ENCODE results near the gene DDX1. TPM values are rescaled to one million over a fixed set of nuclear protein-coding genes. Genes with fewer than 3 reads are reported as not detected.

DDX1 gene
- total RNA-seq, 1 donor from 2014 or later: 105 TPM

DNA sequence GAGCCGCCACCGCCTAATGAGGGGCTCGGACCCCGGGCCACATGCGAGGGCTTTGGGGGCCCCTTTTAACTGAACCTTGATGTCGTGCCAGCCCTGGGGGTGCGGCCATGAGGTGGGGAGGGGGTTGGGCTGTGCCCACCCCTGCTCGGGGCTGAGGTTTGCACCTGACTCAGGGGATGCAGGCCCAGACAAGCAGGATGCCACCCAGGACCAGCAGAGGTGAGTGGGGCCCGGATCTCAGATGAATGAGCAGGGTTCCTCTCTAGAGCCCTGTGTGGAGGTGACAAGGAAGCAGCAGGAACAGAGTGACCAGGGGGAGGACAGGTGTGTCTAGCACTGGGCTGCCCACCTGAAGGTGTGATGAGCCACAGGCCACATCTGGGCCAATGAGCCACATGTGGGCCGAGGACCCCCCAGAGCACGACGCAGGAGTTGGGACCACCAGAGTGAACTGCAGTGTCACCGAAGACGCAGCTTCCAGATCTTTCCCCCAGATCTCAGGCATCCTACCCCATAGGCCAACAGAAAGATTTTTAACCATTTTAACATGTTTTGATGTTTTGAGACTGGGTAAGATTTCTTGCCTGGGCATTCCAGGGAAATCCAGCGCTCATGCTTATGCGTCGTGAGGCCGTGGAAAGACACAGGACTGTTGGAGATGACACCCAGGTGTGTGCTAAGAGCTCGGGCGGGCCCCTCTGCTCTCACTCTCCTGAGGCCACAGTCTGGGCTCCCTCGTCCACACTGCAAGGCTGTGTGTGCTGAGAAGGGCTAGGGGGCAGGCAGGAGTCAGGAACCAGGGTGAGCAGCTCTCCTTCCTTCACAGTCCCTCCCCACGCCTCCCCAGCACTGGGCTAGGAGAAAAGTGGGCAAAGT lies 73.6 kb downstream of the DDX1 start:
- Histone ChIP-seq H3K36me3 (ENCODE audit: control insufficient read depth in 3 of 3, insufficient read depth in 3 of 3, low read length in 3 of 3) (no peaks in the 10 kb centered on the region), H3K27ac (ENCODE audit: low read depth, low read length) (no peak overlapping the region), H3K4me1 (ENCODE audit: control insufficient read depth in 3 of 3, insufficient read depth in 3 of 3, low read length in 3 of 3) (no peaks in the 10 kb centered on the region), H3K9me3 (ENCODE audit: control insufficient read depth in 3 of 3, low read length in 3 of 3) (no peaks in the 10 kb centered on the region), H3K4me3 (ENCODE audit: low read length in 3 of 3) (no peak overlapping the region), H3K9ac (ENCODE audit: low read depth in 1 of 3, low read length in 3 of 3) (no peak overlapping the region), H3K27me3 (ENCODE audit: control insufficient read depth in 3 of 3, insufficient read depth in 3 of 3, low read length in 3 of 3) (peaks cover 0 to 5% (median 0%) of the 10 kb centered on the region in 3 donors)

DNA sequence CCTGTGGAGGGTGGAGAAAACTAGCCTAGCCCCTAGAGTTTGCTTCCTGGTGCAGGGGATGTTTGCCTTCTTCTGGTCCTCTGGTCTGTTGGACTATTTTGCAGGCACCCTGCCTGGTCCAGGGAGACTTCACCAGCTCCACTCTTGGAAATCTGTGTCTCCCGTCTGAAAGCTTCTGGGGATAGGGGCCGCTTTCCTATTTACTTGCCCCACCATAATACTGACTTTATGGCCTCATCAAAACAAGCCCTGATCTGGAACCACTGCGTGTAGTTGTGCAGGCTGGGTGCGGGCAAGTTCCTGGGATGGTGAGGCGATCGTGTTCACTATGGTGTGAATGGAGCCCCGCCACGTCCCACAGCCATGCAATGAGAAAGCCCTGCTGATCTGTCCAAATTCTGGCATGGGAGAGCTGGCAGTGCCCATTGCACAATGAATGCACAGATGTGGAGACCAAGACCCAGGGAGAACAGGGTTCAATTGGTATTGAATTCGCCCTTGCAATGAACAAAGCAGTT lies 74.3 kb downstream of the DDX1 start:
- Histone ChIP-seq H3K4me1 (ENCODE audit: control insufficient read depth in 3 of 3, insufficient read depth in 3 of 3, low read length in 3 of 3) (no peaks in the 10 kb centered on the region), H3K4me3 (ENCODE audit: low read length in 3 of 3) (no peak overlapping the region), H3K36me3 (ENCODE audit: control insufficient read depth in 3 of 3, insufficient read depth in 3 of 3, low read length in 3 of 3) (no peaks in the 10 kb centered on the region)

DNA sequence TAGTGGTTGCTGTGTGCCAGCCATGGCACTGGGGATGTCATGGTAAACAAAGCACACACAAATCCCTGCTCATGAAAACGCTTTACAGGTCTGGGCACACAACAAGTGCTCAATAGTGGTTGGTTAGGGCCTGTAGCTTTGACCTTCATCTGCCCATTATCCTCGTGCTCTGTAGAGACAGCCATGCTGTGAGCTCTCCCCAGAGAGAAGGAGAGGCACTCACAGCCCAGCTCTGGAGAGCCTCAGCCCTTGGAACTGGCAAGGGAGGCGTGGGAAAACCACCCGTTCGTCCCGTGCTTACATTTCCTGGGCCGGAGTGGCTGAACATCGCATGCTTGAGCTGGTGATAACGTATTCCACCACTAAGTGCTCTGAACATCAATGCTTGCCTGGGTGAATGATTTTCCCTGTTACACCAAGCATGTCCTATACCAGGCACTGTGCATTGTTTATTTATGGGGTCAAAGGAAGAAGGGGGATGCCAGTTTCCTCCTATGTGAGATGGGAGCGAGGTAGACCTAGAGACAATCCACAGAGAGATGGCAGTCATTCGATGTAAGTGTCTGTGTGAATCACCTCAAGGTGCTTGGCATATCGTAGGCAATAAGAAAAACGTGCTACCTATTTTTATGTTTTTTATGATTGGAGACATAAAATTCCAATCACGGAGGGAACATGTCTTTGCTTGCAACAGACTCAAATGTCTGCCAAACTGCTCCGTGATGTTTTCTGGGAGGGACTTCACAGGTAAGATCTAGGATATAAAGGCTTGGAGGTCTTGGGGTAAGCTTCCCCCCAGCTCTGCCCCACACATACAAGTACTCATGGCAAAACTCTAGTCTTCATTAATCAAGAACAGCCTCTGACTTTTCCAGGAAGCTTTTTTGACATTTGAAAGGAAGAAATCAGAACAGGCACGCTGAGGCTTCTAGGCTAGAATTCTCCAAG lies 75.5 kb downstream of the DDX1 start:
- H3K27me3 ChIP-seq (ENCODE audit: control insufficient read depth in 3 of 3, insufficient read depth in 3 of 3, low read length in 3 of 3): peaks cover 0 to 5% (median 0%) of the 10 kb centered on the region in 3 donors
- H3K27ac ChIP-seq (ENCODE audit: low read depth, low read length): no peak overlapping the region
- H3K36me3 ChIP-seq (ENCODE audit: control insufficient read depth in 3 of 3, insufficient read depth in 3 of 3, low read length in 3 of 3): no peaks in the 10 kb centered on the region
- no peak overlapping the region for H3K4me3 ChIP-seq (ENCODE audit: low read length in 3 of 3)
- no peaks in the 10 kb centered on the region for H3K4me1 ChIP-seq (ENCODE audit: control insufficient read depth in 3 of 3, insufficient read depth in 3 of 3, low read length in 3 of 3)
- no peak overlapping the region for H3K9ac ChIP-seq (ENCODE audit: low read depth in 1 of 3, low read length in 3 of 3)
- no peaks in the 10 kb centered on the region for H3K9me3 ChIP-seq (ENCODE audit: control insufficient read depth in 3 of 3, low read length in 3 of 3)

More for the DNA sequence above, 74.3 kb downstream of the DDX1 start:
- no peaks in the 10 kb centered on the region for H3K9me3 ChIP-seq (ENCODE audit: control insufficient read depth in 3 of 3, low read length in 3 of 3)
- no peak overlapping the region for H3K27ac ChIP-seq (ENCODE audit: low read depth, low read length)
- peaks cover 0 to 5% (median 0%) of the 10 kb centered on the region in 3 donors for H3K27me3 ChIP-seq (ENCODE audit: control insufficient read depth in 3 of 3, insufficient read depth in 3 of 3, low read length in 3 of 3)
- no peak overlapping the region for H3K9ac ChIP-seq (ENCODE audit: low read depth in 1 of 3, low read length in 3 of 3)

DNA sequence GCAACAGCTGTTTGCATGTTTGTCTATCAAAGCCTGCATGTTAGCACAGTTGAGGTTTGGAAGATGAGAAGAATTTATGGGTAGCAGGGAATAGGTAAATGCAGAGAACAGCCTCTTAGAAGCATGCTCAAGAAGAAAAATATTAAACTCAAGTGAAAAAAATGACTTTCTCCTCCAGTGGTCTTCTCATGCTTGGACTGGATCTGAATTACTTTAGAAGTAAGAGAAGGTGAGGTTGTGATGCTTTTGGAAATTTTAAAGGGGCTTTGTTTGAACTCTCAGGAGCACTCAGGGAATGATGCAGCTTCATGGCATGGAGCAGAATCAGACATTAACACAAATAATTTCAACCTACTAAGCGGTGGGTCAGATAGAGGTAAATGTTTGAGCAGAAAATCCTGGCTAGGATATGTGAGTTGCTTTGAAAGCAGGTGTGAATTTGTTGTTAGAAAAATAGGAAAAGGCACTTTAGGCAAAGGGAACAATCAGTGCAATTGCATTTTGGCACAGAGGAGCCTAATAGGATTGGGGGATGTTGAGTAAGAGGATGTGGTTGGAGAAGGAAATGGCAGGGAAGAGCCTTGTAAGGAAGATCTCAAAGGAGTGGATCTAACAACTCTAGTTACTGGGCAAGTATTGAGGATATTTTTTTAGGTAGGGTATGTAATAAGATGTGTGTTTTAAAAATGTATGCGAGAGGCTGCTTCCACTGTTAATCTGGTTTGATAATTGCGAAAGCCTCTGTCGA lies 76.3 kb downstream of the DDX1 start:
- no peaks in the 10 kb centered on the region for H3K4me1 ChIP-seq (ENCODE audit: control insufficient read depth in 3 of 3, insufficient read depth in 3 of 3, low read length in 3 of 3)
- no peak overlapping the region for H3K9ac ChIP-seq (ENCODE audit: low read depth in 1 of 3, low read length in 3 of 3)
- no peak overlapping the region for H3K27ac ChIP-seq (ENCODE audit: low read depth, low read length)
- no peaks in the 10 kb centered on the region for H3K9me3 ChIP-seq (ENCODE audit: control insufficient read depth in 3 of 3, low read length in 3 of 3)
- no peaks in the 10 kb centered on the region for H3K36me3 ChIP-seq (ENCODE audit: control insufficient read depth in 3 of 3, insufficient read depth in 3 of 3, low read length in 3 of 3)
- H3K4me3 ChIP-seq (ENCODE audit: low read length in 3 of 3): no peak overlapping the region
- peaks cover 0 to 8% (median 0%) of the 10 kb centered on the region in 3 donors for H3K27me3 ChIP-seq (ENCODE audit: control insufficient read depth in 3 of 3, insufficient read depth in 3 of 3, low read length in 3 of 3)

DNA sequence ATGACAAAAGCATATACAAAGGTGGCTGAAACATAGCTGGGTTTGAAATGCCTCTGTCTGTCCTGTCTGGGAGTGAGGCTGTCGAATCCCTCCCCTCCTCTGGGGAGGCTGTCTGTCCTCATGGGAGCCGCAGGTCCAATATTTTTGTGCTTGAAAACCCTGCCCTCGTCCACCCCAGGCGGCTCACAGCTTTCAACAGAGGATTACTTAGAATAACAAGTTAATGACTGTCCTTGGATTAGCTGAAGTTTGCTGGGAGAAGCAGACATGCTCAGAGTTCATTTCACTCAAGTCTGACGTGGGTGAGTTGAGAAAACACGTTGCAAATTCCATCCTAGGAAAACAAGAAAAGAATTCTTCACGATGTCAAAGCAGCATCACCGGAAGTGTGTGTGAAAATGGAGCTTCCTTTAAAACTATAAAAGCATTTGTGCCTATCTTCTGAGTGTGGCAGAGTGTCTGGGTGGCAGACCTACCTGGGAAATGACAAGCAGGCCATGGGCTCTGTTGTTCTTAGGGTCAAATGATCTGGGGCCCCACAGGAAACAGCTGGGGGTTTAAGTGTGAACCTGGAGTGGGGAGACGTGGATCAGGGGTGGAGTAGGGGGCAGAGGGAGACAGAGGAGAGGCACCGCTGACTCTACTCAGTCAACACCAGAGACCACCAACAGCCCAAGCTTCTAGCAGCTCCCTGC lies 77.1 kb downstream of the DDX1 start:
- H3K27ac ChIP-seq (ENCODE audit: low read depth, low read length): no peak overlapping the region
- no peaks in the 10 kb centered on the region for H3K9me3 ChIP-seq (ENCODE audit: control insufficient read depth in 3 of 3, low read length in 3 of 3)
- H3K4me1 ChIP-seq (ENCODE audit: control insufficient read depth in 3 of 3, insufficient read depth in 3 of 3, low read length in 3 of 3): no peaks in the 10 kb centered on the region
- no peaks in the 10 kb centered on the region for H3K36me3 ChIP-seq (ENCODE audit: control insufficient read depth in 3 of 3, insufficient read depth in 3 of 3, low read length in 3 of 3)
- peaks cover 0 to 8% (median 3%) of the 10 kb centered on the region in 3 donors for H3K27me3 ChIP-seq (ENCODE audit: control insufficient read depth in 3 of 3, insufficient read depth in 3 of 3, low read length in 3 of 3)
- no peak overlapping the region for H3K9ac ChIP-seq (ENCODE audit: low read depth in 1 of 3, low read length in 3 of 3)
- H3K4me3 ChIP-seq (ENCODE audit: low read length in 3 of 3): no peak overlapping the region

DNA sequence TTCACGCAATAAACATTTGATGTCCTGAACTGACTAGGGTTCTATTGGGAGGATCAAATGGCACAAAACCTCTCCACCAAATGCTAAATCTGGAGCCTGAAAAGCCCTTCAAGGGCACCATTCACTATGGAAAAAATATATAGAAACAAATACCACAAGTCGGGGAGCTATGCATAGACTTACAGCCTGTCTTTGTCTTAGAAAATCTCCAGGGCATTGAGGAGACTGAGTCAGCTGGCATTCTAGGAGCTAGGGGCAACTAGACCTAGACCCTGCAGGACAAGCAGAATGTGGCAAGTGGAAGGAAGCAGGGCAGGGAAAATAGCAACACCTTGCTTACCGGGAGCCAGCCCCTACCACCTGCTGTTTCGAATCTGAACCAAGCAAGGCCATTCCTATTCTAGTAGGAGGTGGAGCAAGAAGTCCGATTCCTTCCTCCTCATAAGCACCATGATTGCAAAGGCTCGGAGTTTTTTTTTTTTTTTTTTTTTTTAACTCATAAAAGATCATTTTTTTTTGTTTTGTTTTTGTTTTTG lies 77.8 kb downstream of the DDX1 start:
- Histone ChIP-seq H3K36me3 (ENCODE audit: control insufficient read depth in 3 of 3, insufficient read depth in 3 of 3, low read length in 3 of 3) (no peaks in the 10 kb centered on the region), H3K27me3 (ENCODE audit: control insufficient read depth in 3 of 3, insufficient read depth in 3 of 3, low read length in 3 of 3) (peaks cover 0 to 8% (median 3%) of the 10 kb centered on the region in 3 donors), H3K27ac (ENCODE audit: low read depth, low read length) (no peak overlapping the region), H3K4me3 (ENCODE audit: low read length in 3 of 3) (no peak overlapping the region), H3K9me3 (ENCODE audit: control insufficient read depth in 3 of 3, low read length in 3 of 3) (no peaks in the 10 kb centered on the region), H3K9ac (ENCODE audit: low read depth in 1 of 3, low read length in 3 of 3) (no peak overlapping the region), H3K4me1 (ENCODE audit: control insufficient read depth in 3 of 3, insufficient read depth in 3 of 3, low read length in 3 of 3) (no peaks in the 10 kb centered on the region)

DNA sequence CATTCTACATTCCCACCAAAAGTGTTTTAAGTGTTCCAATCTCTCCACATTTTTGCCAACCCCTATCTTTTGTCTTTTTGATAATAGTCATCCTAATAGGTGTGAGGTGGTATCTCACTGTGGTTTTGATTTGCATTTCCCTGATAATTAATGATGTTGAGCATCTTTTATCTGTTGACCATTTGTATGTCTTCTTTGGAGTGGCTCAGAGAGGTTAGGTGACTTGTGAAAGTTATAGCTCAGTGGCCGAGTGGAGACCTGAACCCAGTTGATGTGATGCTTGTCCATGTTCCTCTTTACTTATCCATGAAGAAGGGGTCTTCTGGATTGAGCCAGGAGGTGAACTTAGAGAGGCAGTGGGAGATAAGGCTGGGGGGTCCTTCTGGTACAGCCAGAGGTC lies 78.8 kb downstream of the DDX1 start:
- H3K27ac ChIP-seq (ENCODE audit: low read depth, low read length): no peak overlapping the region
- no peaks in the 10 kb centered on the region for H3K36me3 ChIP-seq (ENCODE audit: control insufficient read depth in 3 of 3, insufficient read depth in 3 of 3, low read length in 3 of 3)
- H3K4me1 ChIP-seq (ENCODE audit: control insufficient read depth in 3 of 3, insufficient read depth in 3 of 3, low read length in 3 of 3): no peaks in the 10 kb centered on the region
- no peak overlapping the region for H3K9ac ChIP-seq (ENCODE audit: low read depth in 1 of 3, low read length in 3 of 3)
- H3K4me3 ChIP-seq (ENCODE audit: low read length in 3 of 3): no peak overlapping the region
- no peaks in the 10 kb centered on the region for H3K9me3 ChIP-seq (ENCODE audit: control insufficient read depth in 3 of 3, low read length in 3 of 3)
- H3K27me3 ChIP-seq (ENCODE audit: control insufficient read depth in 3 of 3, insufficient read depth in 3 of 3, low read length in 3 of 3): peaks cover 0 to 5% (median 3%) of the 10 kb centered on the region in 3 donors

DNA sequence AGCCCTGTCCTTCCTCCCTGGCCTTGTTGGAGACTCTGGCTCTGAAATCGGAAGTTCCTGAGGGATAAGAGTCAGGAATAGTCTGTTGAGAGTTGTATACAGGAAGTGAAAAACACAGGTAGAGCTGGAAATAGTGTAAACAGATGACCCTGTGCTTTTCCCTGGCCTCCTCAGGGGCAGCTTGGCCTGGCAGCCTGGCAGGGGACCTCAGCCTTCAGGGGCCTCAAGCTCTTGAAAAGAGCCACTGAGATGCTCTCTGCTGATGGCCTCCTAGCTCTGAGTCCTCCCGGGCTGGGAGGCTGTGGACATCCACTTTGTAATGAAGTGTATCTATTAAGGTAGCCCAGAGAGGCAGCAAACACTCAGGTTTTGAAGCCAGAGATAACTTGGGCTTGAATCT lies 79.3 kb downstream of the DDX1 start:
- no peak overlapping the region for H3K27ac ChIP-seq (ENCODE audit: low read depth, low read length)
- H3K9me3 ChIP-seq (ENCODE audit: control insufficient read depth in 3 of 3, low read length in 3 of 3): no peaks in the 10 kb centered on the region
- no peak overlapping the region for H3K9ac ChIP-seq (ENCODE audit: low read depth in 1 of 3, low read length in 3 of 3)
- peaks cover 0 to 5% (median 3%) of the 10 kb centered on the region in 3 donors for H3K27me3 ChIP-seq (ENCODE audit: control insufficient read depth in 3 of 3, insufficient read depth in 3 of 3, low read length in 3 of 3)
- no peaks in the 10 kb centered on the region for H3K36me3 ChIP-seq (ENCODE audit: control insufficient read depth in 3 of 3, insufficient read depth in 3 of 3, low read length in 3 of 3)
- H3K4me1 ChIP-seq (ENCODE audit: control insufficient read depth in 3 of 3, insufficient read depth in 3 of 3, low read length in 3 of 3): no peaks in the 10 kb centered on the region
- no peak overlapping the region for H3K4me3 ChIP-seq (ENCODE audit: low read length in 3 of 3)

DNA sequence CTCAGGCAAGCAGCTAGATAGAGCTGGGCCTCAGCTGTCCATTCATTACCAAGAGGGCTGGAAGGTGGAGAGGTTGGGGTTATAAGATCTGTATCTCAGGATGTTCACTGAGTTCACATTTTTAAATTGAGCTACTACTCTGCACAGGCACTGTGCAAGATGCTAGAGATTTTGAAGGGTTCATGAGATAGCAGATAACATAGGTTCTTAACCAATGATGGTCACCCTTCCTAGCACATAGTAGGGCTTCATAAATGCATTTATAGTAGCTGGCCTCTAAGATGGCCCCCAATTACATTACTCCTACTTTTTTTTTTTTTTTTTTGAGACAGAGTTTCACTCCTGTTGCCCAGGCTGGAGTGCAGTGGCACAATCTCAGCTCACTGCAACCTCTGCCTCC lies 79.7 kb downstream of the DDX1 start:
- Histone ChIP-seq H3K4me3 (ENCODE audit: low read length in 3 of 3) (no peak overlapping the region), H3K9me3 (ENCODE audit: control insufficient read depth in 3 of 3, low read length in 3 of 3) (no peaks in the 10 kb centered on the region)

More for the DNA sequence above, 79.7 kb downstream of the DDX1 start:
- Histone ChIP-seq H3K4me1 (ENCODE audit: control insufficient read depth in 3 of 3, insufficient read depth in 3 of 3, low read length in 3 of 3) (no peaks in the 10 kb centered on the region), H3K27me3 (ENCODE audit: control insufficient read depth in 3 of 3, insufficient read depth in 3 of 3, low read length in 3 of 3) (peaks cover 0 to 5% (median 3%) of the 10 kb centered on the region in 3 donors), H3K9ac (ENCODE audit: low read depth in 1 of 3, low read length in 3 of 3) (no peak overlapping the region), H3K27ac (ENCODE audit: low read depth, low read length) (no peak overlapping the region), H3K36me3 (ENCODE audit: control insufficient read depth in 3 of 3, insufficient read depth in 3 of 3, low read length in 3 of 3) (no peaks in the 10 kb centered on the region)
